Liver (tissue), 3 donors: ENCODE data around the gene PASK.

ENCODE experiments used
- ATF3 ChIP-seq: IDR thresholded peaks from 2 replicates; pipeline ENCODE4 v1.6.1; 2016; ENCODE audit warnings: antibody characterized with exemption
- CTCF ChIP-seq: fragments of 150-350 bp; IDR thresholded peaks from 2 replicates; pipeline ENCODE4 v1.5.1; 2017; ENCODE audit warnings: improper control_type of control experiment, low read depth, low read length; ENCODE audit not compliant: missing input control
- FOXA1 ChIP-seq: IDR thresholded peaks from 2 replicates; pipeline ENCODE4 v1.6.1; 2016; ENCODE audit warnings: antibody characterized with exemption
- FOXA2 ChIP-seq: IDR thresholded peaks from 2 replicates; pipeline ENCODE4 v1.6.1; 2016; ENCODE audit warnings: antibody characterized with exemption
- HNF4A ChIP-seq, 2 donors: conservative IDR thresholded peaks; 2 replicates each; pipeline ENCODE4 v1.6.1; 2016; ENCODE audit warnings: antibody characterized with exemption in 2 of 2, mild to moderate bottlenecking in 2 of 2
- REST ChIP-seq: IDR thresholded peaks from 2 replicates; pipeline ENCODE4 v1.6.1; 2016; ENCODE audit warnings: antibody characterized with exemption, mild to moderate bottlenecking
- SP1 ChIP-seq: IDR thresholded peaks from 2 replicates; pipeline ENCODE4 v1.6.1; 2018; ENCODE audit warnings: antibody characterized with exemption, mild to moderate bottlenecking
- donor health status: healthy.
- donor health status: healthy.

- TF ChIP-seq CTCF (no peak), ATF3 (no peak), REST (no peak), SP1 (no peak), HNF4A (conservative IDR thresholded peaks at IDR 0.05) (no peak), FOXA1 (no peak), FOXA2 (no peak)
Observed at GRCh38 chr2:241121008-241121407, 28.3 kb downstream of the PASK start.
